ENCODE measurements around the gene FGF23.
"Not testable (repeated sequence)": the region's sequence is repeated elsewhere in the genome, so short reads cannot be mapped to it uniquely, and the experiment has no call there.

Gene FGF23

GRCh38 chr12:4379405-4379804, at the start of gene FGF23:
FGF23 (minus strand) TSS chr12:4379712; CDS start chr12:4379582, 130 bp downstream.
- DNase-seq (ENCODE audit: low spot score) = peak; percentile 46

- DNase-seq (ENCODE audit: low spot score) = no peak
These were observed 44.9 kb upstream of the FGF23 start for GRCh38 chr12:4424422-4424821.

GRCh38 chr12:4423528-4424195, 44.1 kb upstream of the FGF23 start:
- no peak for DNase-seq (ENCODE audit: low spot score)

- no peak for DNase-seq (ENCODE audit: low spot score)
These were observed 43.5 kb upstream of the FGF23 start for GRCh38 chr12:4422985-4423384.

- peak; percentile 80 for DNase-seq (ENCODE audit: low spot score)
These were observed 42.1 kb upstream of the FGF23 start for GRCh38 chr12:4421590-4422031.

GRCh38 chr12:4420138-4420670, 40.7 kb upstream of the FGF23 start:
- no peak for DNase-seq (ENCODE audit: low spot score)

GRCh38 chr12:4418913-4419312, 39.4 kb upstream of the FGF23 start:
- DNase-seq (ENCODE audit: low spot score) = no peak

GRCh38 chr12:4417936-4418335, 38.4 kb upstream of the FGF23 start:
- DNase-seq (ENCODE audit: low spot score) = no peak

GRCh38 chr12:4417455-4417854, 37.9 kb upstream of the FGF23 start:
- DNase-seq (ENCODE audit: low spot score) = no peak

- no peak for DNase-seq (ENCODE audit: low spot score)
These were observed 36.8 kb upstream of the FGF23 start for GRCh38 chr12:4416276-4416675.

GRCh38 chr12:4412465-4412864, 33.0 kb upstream of the FGF23 start:
- DNase-seq (ENCODE audit: low spot score) = no peak

- no peak for DNase-seq (ENCODE audit: low spot score)
These were observed 32.5 kb upstream of the FGF23 start for GRCh38 chr12:4412056-4412455.

GRCh38 chr12:4407136-4407535, 27.6 kb upstream of the FGF23 start:
- no peak for DNase-seq (ENCODE audit: low spot score)

- DNase-seq (ENCODE audit: low spot score) = not testable (repeated sequence)
These were observed 25.5 kb upstream of the FGF23 start for GRCh38 chr12:4404877-4405637.

GRCh38 chr12:4402996-4403395, 23.5 kb upstream of the FGF23 start:
- no peak for DNase-seq (ENCODE audit: low spot score)

- DNase-seq (ENCODE audit: low spot score) = no peak
These were observed 21.6 kb upstream of the FGF23 start for GRCh38 chr12:4401117-4401516.

- no peak for DNase-seq (ENCODE audit: low spot score)
These were observed 16.3 kb upstream of the FGF23 start for GRCh38 chr12:4395818-4396217.

GRCh38 chr12:4393211-4393610, 13.7 kb upstream of the FGF23 start:
- DNase-seq (ENCODE audit: low spot score) = no peak

GRCh38 chr12:4392223-4392742, 12.8 kb upstream of the FGF23 start:
- DNase-seq (ENCODE audit: low spot score) = no peak

- no peak for DNase-seq (ENCODE audit: low spot score)
These were observed 9.2 kb upstream of the FGF23 start for GRCh38 chr12:4388662-4389061.

GRCh38 chr12:4388032-4388431, 8.5 kb upstream of the FGF23 start:
- DNase-seq (ENCODE audit: low spot score) = no peak

- DNase-seq (ENCODE audit: low spot score) = no peak
These were observed 8.1 kb upstream of the FGF23 start for GRCh38 chr12:4387607-4388006.

GRCh38 chr12:4386801-4387200, 7.3 kb upstream of the FGF23 start:
- DNase-seq (ENCODE audit: low spot score) = no peak

All from HuH-7 (cell line).